Fibroblast of mammary gland (primary cell): ENCODE data around the gene PDE9A.

ENCODE experiments used
- DNase-seq: peaks from one replicate; pipeline ENCODE4 v3.0.0-alpha.2; 2010; ENCODE audit warnings: low read depth
- H3K4me3 ChIP-seq: 2 replicates; pipeline ENCODE4 v1.5.1; 2011; ENCODE audit warnings: low read depth, mild to moderate bottlenecking, low read length, moderate library complexity; ENCODE audit not compliant: control insufficient read depth
- CTCF ChIP-seq: conservative IDR thresholded peaks from 2 replicates; pipeline ENCODE4 v1.5.1; 2011; ENCODE audit warnings: low read depth, low read length, inconsistent platforms; ENCODE audit not compliant: control insufficient read depth, insufficient read depth

PDE9A gene

GRCh38 chr21:42688841-42689371 lies 35.5 kb downstream of the PDE9A start:
- DNase-seq: no peak
- no peak overlapping the region for H3K4me3 ChIP-seq
- no peak for TF ChIP-seq CTCF

DNA sequence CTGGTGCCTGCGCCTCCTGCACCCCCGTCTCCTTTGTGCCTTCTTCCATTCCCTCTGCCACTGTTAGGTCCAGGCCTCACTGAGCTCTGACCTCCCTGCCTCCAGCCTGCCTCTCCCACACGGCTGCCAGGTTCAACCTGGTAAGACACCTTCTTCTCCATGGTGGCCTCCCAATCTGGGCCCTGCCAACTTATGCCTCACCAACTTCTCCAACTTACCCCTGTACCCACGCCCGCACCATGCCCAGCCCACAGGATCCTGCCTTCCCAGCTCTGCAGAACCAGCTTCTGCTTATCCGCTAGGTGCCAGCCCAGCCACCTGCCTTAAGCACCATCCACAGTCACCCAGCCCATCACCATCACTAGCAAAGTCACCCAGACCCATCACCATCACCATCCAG lies 37.2 kb downstream of the PDE9A start:
- no peak overlapping the region for H3K4me3 ChIP-seq
- DNase-seq: no peak
- no peak for TF ChIP-seq CTCF

GRCh38 chr21:42691901-42692559 lies 38.6 kb downstream of the PDE9A start:
- no peak for TF ChIP-seq CTCF
- DNase-seq: no peak
- H3K4me3 ChIP-seq: no peak overlapping the region

DNA sequence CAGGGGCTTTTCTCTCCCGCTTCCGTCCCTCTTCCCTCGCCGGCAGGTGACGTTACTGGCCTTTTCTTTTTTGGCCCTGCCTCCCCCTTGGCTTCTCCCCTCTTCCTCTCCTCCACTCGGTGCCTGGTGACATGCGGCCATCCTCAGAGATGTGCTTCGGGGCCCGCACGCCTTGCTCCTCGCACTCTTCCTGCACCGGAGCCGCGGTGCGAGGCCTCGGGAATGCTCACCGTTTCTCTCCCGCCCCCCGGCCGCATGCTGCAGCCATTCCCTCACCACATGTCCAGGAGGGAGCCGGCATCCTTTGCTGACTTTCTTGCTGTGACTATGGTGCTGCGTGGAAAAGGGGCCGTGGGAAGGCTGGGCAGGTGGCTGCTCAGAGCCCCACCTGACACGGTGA lies 39.3 kb downstream of the PDE9A start:
- TF ChIP-seq CTCF: no peak
- H3K4me3 ChIP-seq: no peak overlapping the region
- no peak for DNase-seq

- H3K4me3 ChIP-seq: no peak overlapping the region
- TF ChIP-seq CTCF: no peak
- no peak for DNase-seq
These were observed 41.6 kb downstream of the PDE9A start for GRCh38 chr21:42694751-42695696.

DNA sequence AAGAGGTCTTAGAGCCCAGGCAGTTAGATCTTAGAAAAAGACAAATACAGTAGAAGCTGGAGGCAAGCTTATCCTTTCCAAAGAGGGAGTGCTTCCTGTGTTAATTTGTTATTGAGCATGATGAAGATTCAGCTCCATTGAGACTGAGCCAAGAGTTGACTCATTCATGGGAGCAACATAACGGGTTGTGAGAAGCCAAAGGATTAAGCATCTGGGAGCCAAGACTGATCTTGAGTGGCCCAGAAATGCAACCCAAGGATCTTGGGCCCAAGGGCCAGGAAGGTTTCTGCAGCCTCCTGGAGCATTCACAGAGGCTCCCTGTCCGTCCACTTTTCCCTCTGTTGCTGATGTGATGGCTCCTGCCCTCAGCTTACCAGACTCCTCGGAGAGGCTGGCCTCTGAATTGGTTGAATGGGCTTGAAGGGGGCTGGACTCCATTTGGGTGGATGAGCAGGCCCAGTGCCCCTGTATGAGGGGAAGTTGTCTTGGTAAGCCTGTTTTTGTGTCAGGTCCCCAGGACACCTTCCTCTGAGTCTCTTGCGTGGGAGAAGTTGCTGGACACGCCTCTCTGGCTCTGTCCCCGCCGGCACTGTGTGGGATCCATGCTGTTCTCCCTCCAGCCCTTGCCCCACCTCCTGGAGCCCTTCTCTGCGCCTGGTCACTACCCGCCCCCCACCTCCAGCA lies 42.4 kb downstream of the PDE9A start:
- no peak overlapping the region for H3K4me3 ChIP-seq
- peak; percentile 89 for DNase-seq
- no peak for TF ChIP-seq CTCF
